Immature natural killer cell (primary cell): ENCODE measurements around the gene NXNL1. TPM values are rescaled to one million over a fixed set of nuclear protein-coding genes. Genes with fewer than 3 reads are reported as not detected.
A peak's percentile ranks its signal among the peaks of the same experiment; 100 is the strongest.
"Not testable (repeated sequence)": the region's sequence is repeated elsewhere in the genome, so short reads cannot be mapped to it uniquely, and the experiment has no call there.

ENCODE experiments used
- DNase-seq, 3 donors: peaks; one replicate each; pipeline ENCODE4 v3.0.0; 2022; ENCODE audit warnings: mixed read lengths in 1 of 3
- H3K27ac Mint-ChIP-seq, 6 donors: one replicate each; pipeline ENCODE4 v1.8.0; 2020; ENCODE audit warnings: mixed read lengths in 6 of 6, mild to moderate bottlenecking in 5 of 6, inconsistent platforms in 4 of 6, moderate library complexity in 3 of 6
- H3K27me3 Mint-ChIP-seq, 3 donors: one replicate each; pipeline ENCODE4 v1.8.0; 2020 to 2021; ENCODE audit warnings: low read depth in 3 of 3, mild to moderate bottlenecking in 3 of 3, mixed read lengths in 3 of 3, moderate library complexity in 3 of 3, inconsistent platforms in 1 of 3
- H3K36me3 Mint-ChIP-seq, 3 donors: one replicate each; pipeline ENCODE4 v1.8.0; 2020; ENCODE audit warnings: mixed read lengths in 3 of 3, inconsistent platforms in 2 of 3, mild to moderate bottlenecking in 2 of 3
- H3K4me1 Mint-ChIP-seq, 2 donors: one replicate each; pipeline ENCODE4 v1.8.0; 2020; ENCODE audit warnings: inconsistent platforms in 2 of 2, mild to moderate bottlenecking in 2 of 2, mixed read lengths in 2 of 2, moderate library complexity in 1 of 2
- H3K4me3 Mint-ChIP-seq, 5 donors: one replicate each; pipeline ENCODE4 v1.8.0; 2020; ENCODE audit warnings: mild to moderate bottlenecking in 5 of 5, mixed read lengths in 5 of 5, inconsistent platforms in 3 of 5, moderate library complexity in 3 of 5
- H3K9me3 Mint-ChIP-seq, 6 donors: one replicate each; pipeline ENCODE4 v1.8.0; 2020; ENCODE audit warnings: mild to moderate bottlenecking in 6 of 6, mixed read lengths in 6 of 6, inconsistent platforms in 4 of 6, moderate library complexity in 3 of 6
- polyA plus RNA-seq, 3 donors: library from polyadenylated mRNA; unstranded; fragments of 300-500 nt; fragmentation: Illumina TruSeq; gene quantifications; one replicate each; pipeline ENCODE4 v1.2.3, GENCODE V29; 2021

NXNL1 gene
- polyA plus RNA-seq, result not detected

DNA sequence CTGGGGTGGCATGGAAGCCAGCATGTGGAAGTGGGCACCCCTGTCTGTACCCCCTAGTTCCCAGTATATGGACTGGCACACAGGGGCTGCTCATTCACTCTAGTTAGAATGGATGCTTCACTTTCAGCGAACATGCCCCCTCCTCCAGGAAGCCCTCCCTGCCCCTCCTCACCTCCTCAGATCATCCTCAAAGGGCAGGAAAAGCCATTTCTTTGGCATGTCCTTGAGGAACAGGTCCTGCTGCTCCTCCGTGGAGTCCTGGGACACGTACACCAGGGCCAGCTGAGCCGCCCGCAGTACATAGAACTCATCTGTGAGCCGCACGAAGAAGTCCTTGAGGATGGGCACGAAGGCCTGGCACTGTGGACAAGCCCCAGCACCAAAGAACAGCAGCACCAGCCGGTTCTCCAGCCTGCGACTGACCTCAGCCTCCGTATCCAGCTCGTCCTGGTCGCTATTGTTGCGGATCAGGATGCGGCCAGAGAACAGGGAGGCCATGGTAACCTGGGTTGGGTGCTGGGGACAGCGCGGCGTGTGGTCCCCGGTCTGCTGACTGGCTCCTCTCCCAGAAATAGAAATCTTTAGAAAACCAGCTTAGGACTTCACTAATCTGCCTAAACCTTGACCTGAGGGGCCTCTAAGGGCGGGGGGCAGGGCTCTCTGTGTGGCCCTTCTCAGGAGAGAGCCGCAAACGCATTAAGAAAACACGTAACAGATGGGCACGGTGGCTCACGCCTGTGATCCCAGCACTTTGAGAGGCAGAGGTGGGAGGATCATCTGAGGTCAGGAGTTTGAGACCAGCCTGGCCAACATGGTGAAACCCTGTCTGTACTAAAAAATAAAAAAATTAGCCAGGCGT, at the start of gene NXNL1:
Gene NXNL1 (minus strand): TSS at position 555 of the 859 bp plus-strand sequence. CDS start 57 bp downstream, at position 498.
- Mint-ChIP-seq H3K27me3 (peaks cover 6 to 15% (median 12%) of the 10 kb centered on the region in 3 donors), H3K27ac (no peak within 1 kb of the TSS), H3K9me3 (no peaks in the 10 kb centered on the region), H3K36me3 (no peaks in the 10 kb centered on the region), H3K4me3 (no peak within 1 kb of the TSS), H3K4me1 (no peaks in the 10 kb centered on the region)
- DNase-seq, result no peak

- not testable (repeated sequence) for DNase-seq, H3K36me3 Mint-ChIP-seq, H3K4me3 Mint-ChIP-seq, H3K9me3 Mint-ChIP-seq
- Mint-ChIP-seq H3K4me1 (peaks cover 35 to 38% of the 10 kb centered on the region in 2 donors), H3K27ac (peak overlapping the region in 1 of 6 donors; percentile 29), H3K27me3 (peaks cover 8 to 12% (median 9%) of the 10 kb centered on the region in 3 donors)
Observed at GRCh38 chr19:17508558-17508933, 47.8 kb upstream of the NXNL1 start.

- peaks cover 0 to 4% (median 0%) of the 10 kb centered on the region in 3 donors for H3K36me3 Mint-ChIP-seq
- H3K27ac Mint-ChIP-seq, result no peak overlapping the region
- H3K4me3 Mint-ChIP-seq, result no peak overlapping the region
- H3K9me3 Mint-ChIP-seq, result no peaks in the 10 kb centered on the region
- peaks cover 3 to 7% (median 5%) of the 10 kb centered on the region in 3 donors for H3K27me3 Mint-ChIP-seq
- DNase-seq, result no peak
- H3K4me1 Mint-ChIP-seq, result peaks cover 25 to 28% of the 10 kb centered on the region in 2 donors
Observed at GRCh38 chr19:17506745-17507144, 46.0 kb upstream of the NXNL1 start.

GRCh38 chr19:17505223-17505622, 44.5 kb upstream of the NXNL1 start:
- peaks cover 0 to 4% (median 2%) of the 10 kb centered on the region in 3 donors for H3K27me3 Mint-ChIP-seq
- H3K36me3 Mint-ChIP-seq, result peaks cover 0 to 4% (median 0%) of the 10 kb centered on the region in 3 donors
- H3K4me1 Mint-ChIP-seq, result peaks cover 13 to 16% of the 10 kb centered on the region in 2 donors
- peak overlapping the region in 1 of 6 donors; percentile 46 for H3K27ac Mint-ChIP-seq
- no peak for DNase-seq
- H3K9me3 Mint-ChIP-seq, result no peaks in the 10 kb centered on the region
- H3K4me3 Mint-ChIP-seq, result no peak overlapping the region

- peak overlapping the region in 3 of 6 donors; percentile 46 to 69 (median 61) for H3K27ac Mint-ChIP-seq
- peaks cover 0 to 4% (median 2%) of the 10 kb centered on the region in 3 donors for H3K27me3 Mint-ChIP-seq
- H3K4me1 Mint-ChIP-seq, result peaks cover 8 to 19% of the 10 kb centered on the region in 2 donors
- H3K4me3 Mint-ChIP-seq, result no peak overlapping the region
- no peak for DNase-seq
- H3K36me3 Mint-ChIP-seq, result peaks cover 0 to 4% (median 0%) of the 10 kb centered on the region in 3 donors
- no peaks in the 10 kb centered on the region for H3K9me3 Mint-ChIP-seq
Observed at GRCh38 chr19:17504456-17504855, 43.7 kb upstream of the NXNL1 start.

DNA sequence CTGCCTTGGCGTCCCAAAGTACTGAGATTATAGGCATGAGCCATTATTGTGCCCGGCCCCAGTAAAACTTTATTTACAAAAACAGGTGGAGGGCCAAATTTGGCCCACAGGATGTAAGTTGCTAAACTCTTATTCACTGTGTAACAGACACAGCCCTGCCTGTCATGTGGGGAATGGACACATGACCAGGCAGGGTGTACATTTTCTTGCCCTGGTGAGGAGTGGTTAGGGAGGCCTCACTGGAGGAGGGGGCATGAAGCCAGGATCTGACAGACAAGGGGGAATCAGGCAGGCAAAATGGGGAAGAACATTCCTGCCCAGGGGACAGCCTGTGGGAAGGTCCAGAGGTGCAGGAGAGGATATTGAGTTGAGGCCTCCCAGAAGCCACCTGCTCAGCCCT, 43.3 kb upstream of the NXNL1 start:
- no peaks in the 10 kb centered on the region for H3K9me3 Mint-ChIP-seq

DNA sequence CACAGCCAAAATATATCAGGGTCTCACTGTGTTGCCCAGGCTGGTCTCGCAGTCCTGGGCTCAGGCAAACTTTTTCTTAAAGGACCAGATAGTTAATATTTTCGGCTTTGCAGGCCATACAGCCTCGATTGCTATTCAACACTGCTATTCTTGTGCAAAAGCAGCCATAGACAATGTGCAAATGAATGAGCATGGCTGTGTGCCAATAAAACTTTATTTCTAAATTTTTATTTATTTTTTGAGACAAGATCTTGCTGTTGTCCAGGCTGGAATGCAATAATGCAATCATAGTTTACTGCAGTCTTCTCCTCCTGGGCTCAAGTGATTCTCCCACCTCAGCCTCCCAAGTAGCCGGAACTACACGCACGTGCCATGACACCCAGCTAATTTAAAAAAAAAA, 42.5 kb upstream of the NXNL1 start:
- H3K9me3 Mint-ChIP-seq, result no peaks in the 10 kb centered on the region
- H3K27ac Mint-ChIP-seq, result no peak overlapping the region
- H3K4me1 Mint-ChIP-seq, result peaks cover 6 to 18% of the 10 kb centered on the region in 2 donors
- peaks cover 0 to 4% (median 2%) of the 10 kb centered on the region in 3 donors for H3K27me3 Mint-ChIP-seq
- peaks cover 0 to 4% (median 0%) of the 10 kb centered on the region in 3 donors for H3K36me3 Mint-ChIP-seq
- H3K4me3 Mint-ChIP-seq, result no peak overlapping the region
- no peak for DNase-seq

More for the DNA sequence above, 43.3 kb upstream of the NXNL1 start:
- H3K4me3 Mint-ChIP-seq, result no peak overlapping the region
- peaks cover 8 to 19% of the 10 kb centered on the region in 2 donors for H3K4me1 Mint-ChIP-seq
- peaks cover 0 to 4% (median 0%) of the 10 kb centered on the region in 3 donors for H3K36me3 Mint-ChIP-seq
- no peak for DNase-seq
- peaks cover 0 to 4% (median 2%) of the 10 kb centered on the region in 3 donors for H3K27me3 Mint-ChIP-seq
- H3K27ac Mint-ChIP-seq, result peak overlapping the region in 2 of 6 donors; percentile 56 to 69

GRCh38 chr19:17500447-17501198, 39.9 kb upstream of the NXNL1 start:
- H3K9me3 Mint-ChIP-seq, result no peaks in the 10 kb centered on the region
- no peak for DNase-seq
- H3K36me3 Mint-ChIP-seq, result peaks cover 0 to 4% (median 0%) of the 10 kb centered on the region in 3 donors
- H3K27ac Mint-ChIP-seq, result no peak overlapping the region
- peaks cover 0 to 4% (median 2%) of the 10 kb centered on the region in 3 donors for H3K27me3 Mint-ChIP-seq
- no peak overlapping the region for H3K4me3 Mint-ChIP-seq
- H3K4me1 Mint-ChIP-seq, result peaks cover 10 to 24% of the 10 kb centered on the region in 2 donors

GRCh38 chr19:17499648-17500446, 39.1 kb upstream of the NXNL1 start:
- H3K4me3 Mint-ChIP-seq, result peak overlapping the region in 1 of 5 donors; percentile 55
- H3K27ac Mint-ChIP-seq, result peak overlapping the region in 5 of 6 donors; percentile 13 to 83 (median 67)
- H3K36me3 Mint-ChIP-seq, result peaks cover 0 to 4% (median 0%) of the 10 kb centered on the region in 3 donors
- peaks cover 0 to 4% (median 2%) of the 10 kb centered on the region in 3 donors for H3K27me3 Mint-ChIP-seq
- H3K4me1 Mint-ChIP-seq, result peaks cover 12 to 23% of the 10 kb centered on the region in 2 donors
- H3K9me3 Mint-ChIP-seq, result no peaks in the 10 kb centered on the region
- no peak for DNase-seq

- H3K27ac Mint-ChIP-seq, result peak overlapping the region in 1 of 6 donors; percentile 30
- not testable (repeated sequence) for H3K4me3 Mint-ChIP-seq, H3K9me3 Mint-ChIP-seq, H3K36me3 Mint-ChIP-seq, H3K27me3 Mint-ChIP-seq, DNase-seq
- H3K4me1 Mint-ChIP-seq, result peaks cover 12 to 23% of the 10 kb centered on the region in 2 donors
Observed at GRCh38 chr19:17499025-17499424, 38.3 kb upstream of the NXNL1 start.

- H3K4me1 Mint-ChIP-seq, result peaks cover 12 to 23% of the 10 kb centered on the region in 2 donors
- no peak for DNase-seq
- H3K4me3 Mint-ChIP-seq, result no peak overlapping the region
- no peaks in the 10 kb centered on the region for H3K36me3 Mint-ChIP-seq
- H3K27me3 Mint-ChIP-seq, result peaks cover 0 to 4% (median 0%) of the 10 kb centered on the region in 3 donors
- peak overlapping the region in 1 of 6 donors; percentile 51 for H3K27ac Mint-ChIP-seq
- no peaks in the 10 kb centered on the region for H3K9me3 Mint-ChIP-seq
Observed at GRCh38 chr19:17497149-17497798, 36.5 kb upstream of the NXNL1 start.

DNA sequence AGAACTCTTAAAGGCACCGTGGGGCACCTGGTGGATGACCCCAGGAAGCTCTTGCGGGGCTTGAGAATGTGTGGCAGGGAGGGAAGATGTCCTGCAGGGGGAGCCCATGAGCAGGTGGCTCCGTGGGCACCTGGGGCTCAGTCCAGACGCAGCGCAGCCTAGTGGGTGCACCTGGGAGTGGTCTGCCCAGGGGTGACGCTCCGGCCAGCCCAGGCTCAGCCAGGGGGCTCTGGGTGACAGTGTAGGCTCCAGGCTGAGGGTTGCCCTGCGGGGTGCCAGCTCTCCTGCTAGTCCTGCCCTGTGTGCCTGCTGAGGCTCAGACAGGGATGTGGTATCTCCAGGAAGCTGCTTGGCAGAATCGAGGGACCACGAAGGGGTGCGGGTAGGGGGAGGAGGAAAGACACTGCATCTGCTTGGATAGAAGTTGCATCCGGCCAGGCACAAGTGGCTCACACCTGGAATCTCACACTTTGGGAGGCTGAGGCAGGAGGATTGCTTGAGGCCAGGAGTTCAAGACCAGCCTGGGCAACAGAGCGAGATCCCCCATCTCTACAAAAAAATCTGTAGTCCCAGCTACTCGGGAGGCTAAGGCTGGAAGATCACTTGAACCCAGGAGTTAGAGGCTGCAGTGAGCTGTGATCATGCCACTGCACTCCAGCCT, 35.7 kb upstream of the NXNL1 start:
- peaks cover 0 to 4% (median 0%) of the 10 kb centered on the region in 3 donors for H3K27me3 Mint-ChIP-seq
- peak overlapping the region in 5 of 6 donors; percentile 46 to 86 (median 49) for H3K27ac Mint-ChIP-seq
- no peaks in the 10 kb centered on the region for H3K36me3 Mint-ChIP-seq
- H3K4me1 Mint-ChIP-seq, result peaks cover 16 to 25% of the 10 kb centered on the region in 2 donors
- no peak overlapping the region for H3K4me3 Mint-ChIP-seq
- DNase-seq, result peak; percentile 80 to 81 (median 80)
- no peaks in the 10 kb centered on the region for H3K9me3 Mint-ChIP-seq
